ENCODE results near the gene P3H2.
"Not testable (repeated sequence)": the region's sequence is repeated elsewhere in the genome, so short reads cannot be mapped to it uniquely, and the experiment has no call there.

P3H2 gene

DNA sequence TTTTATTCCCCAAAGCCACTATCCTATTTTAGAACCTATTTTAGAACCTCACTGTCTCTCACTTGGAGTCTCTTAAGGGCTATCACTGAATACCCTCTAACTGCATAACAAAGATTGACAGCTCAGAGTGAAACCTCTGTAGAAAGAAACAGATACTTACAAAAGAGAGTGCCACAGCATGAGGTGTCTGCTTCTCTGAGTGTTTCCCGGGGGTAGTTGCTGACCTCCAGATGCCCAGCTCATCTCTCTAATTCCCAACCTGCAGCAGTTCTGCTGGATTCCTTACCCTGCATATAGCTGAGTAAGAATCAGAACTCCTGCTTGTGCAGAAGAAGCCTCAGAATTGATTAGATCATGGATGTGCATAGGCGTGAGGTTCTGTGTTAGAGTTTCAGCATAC, 34.5 kb downstream of the P3H2 start:
- TF ChIP-seq CTCF (IDR thresholded peaks at IDR 0.05; ENCODE audit: borderline replicate concordance, insufficient read depth, low read depth, low read length) = no peak
- no peak overlapping the region for H3K4me3 ChIP-seq (ENCODE audit: low read depth, low read length)

DNA sequence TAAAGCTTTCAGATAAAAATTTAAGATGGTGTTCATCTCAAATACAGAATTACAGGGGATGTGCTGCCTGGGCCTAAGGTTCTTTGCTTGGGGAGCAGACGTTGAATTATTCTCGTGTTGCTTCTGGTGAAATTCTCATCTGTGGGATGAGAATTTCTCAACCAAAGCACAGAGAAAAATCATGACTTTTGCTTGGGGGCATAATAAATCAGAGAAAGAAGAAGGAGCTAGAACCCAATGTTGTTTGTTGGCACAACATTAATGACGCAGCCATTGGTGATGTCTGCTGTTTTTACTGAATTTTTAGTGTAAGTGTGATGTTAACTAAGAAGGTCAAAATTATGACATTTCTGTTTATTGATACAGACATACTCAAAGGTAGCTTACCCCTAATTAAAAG, 35.7 kb downstream of the P3H2 start:
- no peak for TF ChIP-seq CTCF (IDR thresholded peaks at IDR 0.05; ENCODE audit: borderline replicate concordance, insufficient read depth, low read depth, low read length)
- H3K4me3 ChIP-seq (ENCODE audit: low read depth, low read length) = no peak overlapping the region

GRCh38 chr3:190083635-190084034, 37.1 kb downstream of the P3H2 start:
- no peak overlapping the region for H3K4me3 ChIP-seq (ENCODE audit: low read depth, low read length)
- TF ChIP-seq CTCF (IDR thresholded peaks at IDR 0.05; ENCODE audit: borderline replicate concordance, insufficient read depth, low read depth, low read length) = no peak

GRCh38 chr3:190081389-190081788, 39.3 kb downstream of the P3H2 start:
- no peak for TF ChIP-seq CTCF (IDR thresholded peaks at IDR 0.05; ENCODE audit: borderline replicate concordance, insufficient read depth, low read depth, low read length)
- no peak overlapping the region for H3K4me3 ChIP-seq (ENCODE audit: low read depth, low read length)

DNA sequence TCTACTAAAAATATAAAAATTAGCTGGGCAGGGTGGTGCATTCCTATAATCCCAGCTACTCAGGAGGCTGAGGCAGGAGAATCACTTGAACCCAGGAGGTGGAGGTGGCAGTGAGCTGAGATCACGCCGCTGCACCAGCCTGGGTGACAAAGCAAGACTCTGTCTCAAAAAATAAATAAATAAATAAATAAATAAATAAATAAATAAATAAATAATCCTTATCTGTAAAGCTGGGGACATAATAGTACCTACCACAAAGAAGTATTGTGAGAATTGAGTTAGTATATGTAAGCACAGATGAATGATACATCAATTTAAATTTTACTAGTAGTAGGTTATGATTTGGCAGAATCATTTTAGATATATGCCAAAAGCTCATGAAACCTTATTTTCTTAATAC, 41.5 kb downstream of the P3H2 start:
- H3K4me3 ChIP-seq (ENCODE audit: low read depth, low read length) = not testable (repeated sequence)

DNA sequence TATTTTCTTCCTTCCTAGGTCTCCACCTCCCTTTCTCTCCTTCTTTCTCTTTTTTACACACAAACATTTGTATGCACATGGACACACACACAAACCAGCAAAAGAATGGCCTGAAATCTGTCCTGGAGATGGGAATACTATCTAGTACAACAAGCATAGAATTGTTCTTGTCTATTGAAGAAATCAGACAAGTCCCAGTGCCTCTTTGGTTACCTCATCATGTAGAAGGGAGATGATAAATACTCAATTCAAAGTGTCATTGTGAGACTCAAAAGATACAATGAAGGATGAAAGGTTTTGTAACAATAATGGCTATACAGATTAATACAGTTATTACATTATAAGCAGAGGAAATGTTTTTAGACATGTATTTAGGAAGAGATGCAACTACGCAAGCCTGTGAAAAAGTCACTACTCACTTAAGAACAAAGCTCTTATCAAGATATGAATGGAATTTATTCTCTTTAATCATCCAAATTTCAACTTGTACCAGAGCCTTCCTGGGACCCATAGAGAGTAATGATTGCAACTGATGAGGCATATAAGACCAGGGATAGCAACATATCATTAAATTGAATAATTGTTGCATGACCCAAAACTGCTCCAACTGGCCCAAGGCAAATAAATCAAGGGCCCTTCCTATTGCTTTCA, 43.2 kb downstream of the P3H2 start:
- no peak overlapping the region for H3K4me3 ChIP-seq (ENCODE audit: low read depth, low read length)
- TF ChIP-seq CTCF (IDR thresholded peaks at IDR 0.05; ENCODE audit: borderline replicate concordance, insufficient read depth, low read depth, low read length) = no peak

GRCh38 chr3:190076601-190077394, 43.9 kb downstream of the P3H2 start:
- no peak for TF ChIP-seq CTCF (IDR thresholded peaks at IDR 0.05; ENCODE audit: borderline replicate concordance, insufficient read depth, low read depth, low read length)
- H3K4me3 ChIP-seq (ENCODE audit: low read depth, low read length) = no peak overlapping the region
